GM18951 (cell line): ENCODE data around the gene TLDC2.
A peak's percentile ranks its signal among the peaks of the same experiment; 100 is the strongest.
"Not testable (repeated sequence)": the region's sequence is repeated elsewhere in the genome, so short reads cannot be mapped to it uniquely, and the experiment has no call there.

Experiments
- POLR2A ChIP-seq: IDR thresholded peaks from 4 replicates; pipeline ENCODE4 v1.6.1; 2011; ENCODE audit warnings: mild to moderate bottlenecking; ENCODE audit not compliant: insufficient read length, insufficient read depth; ENCODE audit errors: extremely low read depth
- in situ Hi-C: fragments of 300-500 bp; cut with MboI; formaldehyde crosslinking; loops from one replicate; pipeline ENCODE4 v1.12.0; 2022; ENCODE audit warnings: low sequenced_read_pairs, mixed read lengths, inconsistent platforms; ENCODE audit not compliant: unreplicated experiment

Gene TLDC2

GRCh38 chr20:36875702-36876472 is at the start of gene TLDC2:
TLDC2 (plus strand) TSS chr20:36876138; CDS start chr20:36876175, 37 bp downstream.
- TF ChIP-seq POLR2A, result no peak
- in situ Hi-C loops, result loop anchor here (25.0 kb wide), 1 partner anchor 264 kb away; the partner anchor contains the start of gene RAB5IF

- TF ChIP-seq POLR2A, result no peak
- in situ Hi-C loops, result no loop called here
These were observed 49.2 kb upstream of the TLDC2 start for GRCh38 chr20:36826554-36827244.

GRCh38 chr20:36827541-36828279 is 48.2 kb upstream of the TLDC2 start:
- in situ Hi-C loops, result no loop called here

GRCh38 chr20:36830791-36831691 is 44.9 kb upstream of the TLDC2 start:
- TF ChIP-seq POLR2A, result no peak
- in situ Hi-C loops, result no loop called here

More at GRCh38 chr20:36827541-36828279, 48.2 kb upstream of the TLDC2 start:
- TF ChIP-seq POLR2A, result no peak

- TF ChIP-seq POLR2A, result no peak
- in situ Hi-C loops, result no loop called here
These were observed 43.1 kb upstream of the TLDC2 start for GRCh38 chr20:36832791-36833190.

- TF ChIP-seq POLR2A, result no peak
- in situ Hi-C loops, result no loop called here
These were observed 42.5 kb upstream of the TLDC2 start for GRCh38 chr20:36833275-36834020.

GRCh38 chr20:36835025-36835424 is 40.9 kb upstream of the TLDC2 start:
- no peak for TF ChIP-seq POLR2A

GRCh38 chr20:36835453-36836198 is 40.3 kb upstream of the TLDC2 start:
- peak; percentile 73 for TF ChIP-seq POLR2A
- in situ Hi-C loops, result no loop called here

More at GRCh38 chr20:36835025-36835424, 40.9 kb upstream of the TLDC2 start:
- in situ Hi-C loops, result no loop called here

GRCh38 chr20:36836591-36837269 is 39.2 kb upstream of the TLDC2 start:
- in situ Hi-C loops, result no loop called here
- TF ChIP-seq POLR2A, result peak; percentile 11

GRCh38 chr20:36838376-36838775 is 37.6 kb upstream of the TLDC2 start:
- in situ Hi-C loops, result not testable (repeated sequence)

- in situ Hi-C loops, result no loop called here
- TF ChIP-seq POLR2A, result peak; percentile 13
These were observed 36.8 kb upstream of the TLDC2 start for GRCh38 chr20:36839150-36839549.

GRCh38 chr20:36841030-36841429 is 34.9 kb upstream of the TLDC2 start:
- in situ Hi-C loops, result not testable (repeated sequence)
